Muscle layer of colon (tissue), 2 donors: ENCODE data around the gene MYO7A.

ENCODE experiments used
- H3K27ac ChIP-seq: one replicate; pipeline ENCODE4 v1.7.0; 2013; ENCODE audit warnings: low read depth, mild to moderate bottlenecking, low read length, moderate library complexity
- H3K27me3 ChIP-seq, 2 donors: one replicate each; pipeline ENCODE4 v1.7.0; 2013; ENCODE audit warnings: low read length in 2 of 2, mild to moderate bottlenecking in 2 of 2; ENCODE audit not compliant: insufficient read depth in 2 of 2, control insufficient read depth in 1 of 2
- H3K36me3 ChIP-seq: one replicate; pipeline ENCODE4 v1.7.0; 2013; ENCODE audit warnings: mild to moderate bottlenecking, low read length; ENCODE audit not compliant: insufficient read depth
- H3K4me1 ChIP-seq: one replicate; pipeline ENCODE4 v1.7.0; 2013; ENCODE audit warnings: mild to moderate bottlenecking, low read length; ENCODE audit not compliant: insufficient read depth
- H3K4me3 ChIP-seq, 2 donors: one replicate each; pipeline ENCODE4 v1.7.0; 2013; ENCODE audit warnings: low read length in 2 of 2, low read depth in 1 of 2, mild to moderate bottlenecking in 1 of 2, moderate library complexity in 1 of 2
- H3K9ac ChIP-seq: one replicate; pipeline ENCODE4 v1.7.0; 2013; ENCODE audit warnings: low read length
- H3K9me3 ChIP-seq: one replicate; pipeline ENCODE4 v1.7.0; 2013; ENCODE audit warnings: mild to moderate bottlenecking, low read length
- donor health status: abdominal sarcoma.
- donor health status: Adenocarcinoma of cecum.

The MYO7A gene

GRCh38 chr11:77131560-77131959, 3.5 kb downstream of the MYO7A start:
- Histone ChIP-seq H3K27me3 (peaks cover 0 to 14% of the 10 kb centered on the region in 2 donors), H3K9ac (no peak overlapping the region), H3K36me3 (no peaks in the 10 kb centered on the region), H3K4me1 (peaks cover 22% of the 10 kb centered on the region), H3K27ac (no peak overlapping the region), H3K9me3 (no peaks in the 10 kb centered on the region), H3K4me3 (no peak overlapping the region)

GRCh38 chr11:77135069-77135468, 7.0 kb downstream of the MYO7A start:
- Histone ChIP-seq H3K4me3 (no peak overlapping the region), H3K36me3 (no peaks in the 10 kb centered on the region), H3K9ac (no peak overlapping the region), H3K27ac (no peak overlapping the region), H3K4me1 (peaks cover 11% of the 10 kb centered on the region), H3K9me3 (no peaks in the 10 kb centered on the region), H3K27me3 (peaks cover 0 to 16% of the 10 kb centered on the region in 2 donors)

- peaks cover 0 to 16% of the 10 kb centered on the region in 2 donors for H3K27me3 ChIP-seq
Observed at GRCh38 chr11:77136074-77136473, 8.0 kb downstream of the MYO7A start.

GRCh38 chr11:77136784-77137420, 8.9 kb downstream of the MYO7A start:
- H3K27ac ChIP-seq = no peak overlapping the region
- no peaks in the 10 kb centered on the region for H3K36me3 ChIP-seq
- H3K4me3 ChIP-seq = no peak overlapping the region
- no peak overlapping the region for H3K9ac ChIP-seq
- H3K27me3 ChIP-seq = peaks cover 0 to 16% of the 10 kb centered on the region in 2 donors
- no peaks in the 10 kb centered on the region for H3K4me1 ChIP-seq
- H3K9me3 ChIP-seq = no peaks in the 10 kb centered on the region

More at GRCh38 chr11:77136074-77136473, 8.0 kb downstream of the MYO7A start:
- no peak overlapping the region for H3K9ac ChIP-seq
- H3K27ac ChIP-seq = no peak overlapping the region
- no peak overlapping the region for H3K4me3 ChIP-seq
- H3K9me3 ChIP-seq = no peaks in the 10 kb centered on the region
- H3K36me3 ChIP-seq = no peaks in the 10 kb centered on the region
- H3K4me1 ChIP-seq = peaks cover 3% of the 10 kb centered on the region

GRCh38 chr11:77137421-77137820, 9.4 kb downstream of the MYO7A start:
- Histone ChIP-seq H3K36me3 (no peaks in the 10 kb centered on the region), H3K27me3 (peaks cover 0 to 16% of the 10 kb centered on the region in 2 donors), H3K27ac (no peak overlapping the region), H3K9ac (no peak overlapping the region), H3K9me3 (no peaks in the 10 kb centered on the region), H3K4me3 (no peak overlapping the region), H3K4me1 (no peaks in the 10 kb centered on the region)

GRCh38 chr11:77138106-77138649, 10.1 kb downstream of the MYO7A start:
- Histone ChIP-seq H3K9ac (no peak overlapping the region), H3K4me3 (no peak overlapping the region), H3K4me1 (no peaks in the 10 kb centered on the region), H3K36me3 (no peaks in the 10 kb centered on the region), H3K27me3 (peaks cover 0 to 16% of the 10 kb centered on the region in 2 donors), H3K27ac (no peak overlapping the region), H3K9me3 (no peaks in the 10 kb centered on the region)

GRCh38 chr11:77139201-77139600, 11.2 kb downstream of the MYO7A start:
- H3K4me3 ChIP-seq = no peak overlapping the region
- H3K27ac ChIP-seq = no peak overlapping the region
- no peaks in the 10 kb centered on the region for H3K9me3 ChIP-seq
- H3K9ac ChIP-seq = no peak overlapping the region
- no peaks in the 10 kb centered on the region for H3K36me3 ChIP-seq
- H3K27me3 ChIP-seq = peaks cover 0 to 16% of the 10 kb centered on the region in 2 donors
- no peaks in the 10 kb centered on the region for H3K4me1 ChIP-seq

- Histone ChIP-seq H3K4me1 (no peaks in the 10 kb centered on the region), H3K9me3 (no peaks in the 10 kb centered on the region), H3K36me3 (no peaks in the 10 kb centered on the region), H3K27me3 (peaks cover 0 to 16% of the 10 kb centered on the region in 2 donors), H3K9ac (no peak overlapping the region), H3K4me3 (no peak overlapping the region), H3K27ac (no peak overlapping the region)
Observed at GRCh38 chr11:77140231-77140851, 12.3 kb downstream of the MYO7A start.

- H3K4me3 ChIP-seq = no peak overlapping the region
- peaks cover 0 to 16% of the 10 kb centered on the region in 2 donors for H3K27me3 ChIP-seq
- no peak overlapping the region for H3K9ac ChIP-seq
- H3K9me3 ChIP-seq = no peaks in the 10 kb centered on the region
- no peak overlapping the region for H3K27ac ChIP-seq
- H3K36me3 ChIP-seq = no peaks in the 10 kb centered on the region
- no peaks in the 10 kb centered on the region for H3K4me1 ChIP-seq
Observed at GRCh38 chr11:77141034-77141433, 13.0 kb downstream of the MYO7A start.

- Histone ChIP-seq H3K9me3 (no peaks in the 10 kb centered on the region), H3K4me1 (no peaks in the 10 kb centered on the region), H3K36me3 (no peaks in the 10 kb centered on the region), H3K4me3 (no peak overlapping the region), H3K27me3 (peaks cover 0 to 16% of the 10 kb centered on the region in 2 donors), H3K9ac (no peak overlapping the region), H3K27ac (no peak overlapping the region)
Observed at GRCh38 chr11:77141475-77141874, 13.4 kb downstream of the MYO7A start.

- Histone ChIP-seq H3K4me1 (no peaks in the 10 kb centered on the region), H3K27me3 (peaks cover 0 to 15% of the 10 kb centered on the region in 2 donors), H3K9me3 (no peaks in the 10 kb centered on the region), H3K27ac (no peak overlapping the region), H3K4me3 (no peak overlapping the region), H3K9ac (no peak overlapping the region), H3K36me3 (no peaks in the 10 kb centered on the region)
Observed at GRCh38 chr11:77142091-77142975, 14.3 kb downstream of the MYO7A start.
